Measurements from ENCODE around the gene ARHGAP44. TPM values are rescaled to one million over a fixed set of nuclear protein-coding genes. Genes with fewer than 3 reads are reported as not detected.
"Not testable (repeated sequence)": the region's sequence is repeated elsewhere in the genome, so short reads cannot be mapped to it uniquely, and the experiment has no call there.

The ARHGAP44 gene
- total and polyA plus RNA-seq, 2 of the 8 experiments (the other 6 are each of a cell fraction or from before 2014, with no cell fraction given), result 6.2 to 22.2 TPM

- H2AFZ ChIP-seq (ENCODE audit: low read length); H4K20me1 ChIP-seq (replicated peaks in 1 of 2; ENCODE audit: control insufficient read depth in 1 of 2, insufficient read depth in 2 of 2, low read length in 2 of 2); H3K27ac ChIP-seq (ENCODE audit: low read depth, low read length); H3K9me3 ChIP-seq (ENCODE audit: insufficient read depth in 2 of 2, low read depth in 1 of 2, low read length in 1 of 2); H4K91ac ChIP-seq (replicated peaks; ENCODE audit: insufficient read length, low read length); CTCF ChIA-PET (ENCODE audit: partially characterized antibody); H3K14ac ChIP-seq (ENCODE audit: insufficient read length); POLR2A ChIA-PET (ENCODE audit: partially characterized antibody); H3K9ac ChIP-seq (replicated peaks in 1 of 4; ENCODE audit: extremely low read depth in 1 of 4, low read depth in 3 of 4, low read length in 3 of 4); H3K18ac ChIP-seq (ENCODE audit: extremely low read depth, low read length); H3K23ac ChIP-seq (ENCODE audit: insufficient read length); H4K5ac ChIP-seq (ENCODE audit: insufficient read length, low read depth, low read length); H2AK5ac ChIP-seq (ENCODE audit: low read depth, low read length); H3K27me3 ChIP-seq (replicated peaks in 1 of 4; ENCODE audit: control insufficient read depth in 3 of 4, extremely low read depth in 1 of 4, insufficient read depth in 3 of 4, low read length in 3 of 4); H3K4me3 ChIP-seq (ENCODE audit: extremely low read depth in 1 of 4, insufficient read depth in 2 of 4, low read depth in 3 of 4, low read length in 4 of 4); H3K79me1 ChIP-seq (ENCODE audit: low read depth, low read length); H3K79me2 ChIP-seq (ENCODE audit: control insufficient read depth in 1 of 2, insufficient read depth in 2 of 2, low read length in 2 of 2); FAIRE-seq; H3K36me3 ChIP-seq (ENCODE audit: control insufficient read depth in 2 of 4, insufficient read depth in 4 of 4, low read length in 3 of 4); H3K23me2 ChIP-seq (ENCODE audit: low read depth, low read length); H3K4me1 ChIP-seq (replicated peaks in 1 of 4; ENCODE audit: control insufficient read depth in 3 of 4, insufficient read depth in 4 of 4, low read length in 3 of 4); DNase-seq (ENCODE audit: low read depth in 1 of 2, low spot score in 2 of 2); H3K56ac ChIP-seq (replicated peaks; ENCODE audit: insufficient read length, low read depth, low read length); H2BK12ac ChIP-seq (ENCODE audit: low read depth, low read length); H2BK5ac ChIP-seq (ENCODE audit: low read depth, low read length); H3K4me2 ChIP-seq (ENCODE audit: insufficient read depth in 1 of 2, low read depth in 2 of 2, low read length in 2 of 2); H2BK120ac ChIP-seq (replicated peaks; ENCODE audit: low read depth, low read length); H3K4ac ChIP-seq (replicated peaks; ENCODE audit: insufficient read length, low read depth, low read length); H4K8ac ChIP-seq (ENCODE audit: extremely low read depth, insufficient read depth, low read length); H2BK20ac ChIP-seq (ENCODE audit: low read length); H2BK15ac ChIP-seq (ENCODE audit: low read length): not testable (repeated sequence)
- WGBS, 2 experiments (ENCODE audit: extremely low coverage in 1 of 2, insufficient coverage in 1 of 2, insufficient read length in 1 of 2, insufficient replicate concordance in 2 of 2, low coverage in 1 of 2, low lambda C conversion rate in 2 of 2, missing lambda C conversion rate in 1 of 2), result 93% methylated on average over 5 of the region's 5 CpGs; no CpG with 5 or more reads in 1 of the 2 experiments
These were observed 89.8 kb downstream of the ARHGAP44 start for GRCh38 chr17:12879096-12879495.

All from H1 (cell line).